T47D (cell line): ENCODE measurements around the gene SARS1.
"Not testable (repeated sequence)": the region's sequence is repeated elsewhere in the genome, so short reads cannot be mapped to it uniquely, and the experiment has no call there.

Experiments used
- DNase-seq, 2 experiments: peaks; one replicate each; pipeline versions ENCODE4 v3.0.0 to v3.0.0-alpha.2; 2011 to 2012; ENCODE audit warnings: low read depth in 1 of 2, low spot score in 1 of 2
- JUND ChIP-seq: IDR thresholded peaks from 2 replicates; pipeline ENCODE4 v1.6.1; 2012; ENCODE audit warnings: low read depth
- in situ Hi-C: cut with HindIII; loops from 2 replicates; pipeline ENCODE4 v1.10.0; 2016; ENCODE audit warnings: low sequenced_read_pairs, low pct_unique_long_range_greater_than_20kb

The SARS1 gene

DNA sequence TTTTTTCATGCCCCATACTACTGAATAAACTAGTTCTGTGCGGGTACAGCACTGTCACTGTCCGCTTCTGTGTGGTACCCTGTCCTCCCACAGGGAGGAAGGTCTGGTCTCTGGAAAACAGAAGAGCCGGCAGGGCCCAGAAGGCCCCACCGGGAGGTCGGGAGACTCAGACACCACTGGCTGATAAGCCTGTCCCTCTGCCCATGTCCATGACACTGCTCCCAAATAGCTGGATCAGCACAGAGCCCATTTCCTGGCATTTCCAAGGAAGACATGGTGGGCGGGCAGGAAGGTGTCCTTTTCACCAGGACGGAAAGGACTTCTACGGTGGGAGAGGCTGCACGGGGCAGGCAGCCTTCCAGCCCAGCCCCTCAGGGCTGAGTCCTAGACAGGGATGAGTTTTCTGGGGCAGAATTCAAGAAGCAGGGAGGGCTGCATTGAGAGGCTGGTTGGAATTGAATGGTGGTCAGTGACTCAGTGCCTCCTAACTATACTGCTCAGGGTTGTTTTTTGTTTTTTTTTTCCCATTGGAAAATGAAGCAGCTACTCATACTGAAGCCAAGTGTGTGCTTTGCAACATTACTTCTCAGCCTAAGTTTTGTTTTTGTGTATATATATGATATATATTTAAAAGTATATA lies 62.1 kb downstream of the SARS1 start:
- TF ChIP-seq JUND = no peak
- in situ Hi-C loops = no loop called here

DNA sequence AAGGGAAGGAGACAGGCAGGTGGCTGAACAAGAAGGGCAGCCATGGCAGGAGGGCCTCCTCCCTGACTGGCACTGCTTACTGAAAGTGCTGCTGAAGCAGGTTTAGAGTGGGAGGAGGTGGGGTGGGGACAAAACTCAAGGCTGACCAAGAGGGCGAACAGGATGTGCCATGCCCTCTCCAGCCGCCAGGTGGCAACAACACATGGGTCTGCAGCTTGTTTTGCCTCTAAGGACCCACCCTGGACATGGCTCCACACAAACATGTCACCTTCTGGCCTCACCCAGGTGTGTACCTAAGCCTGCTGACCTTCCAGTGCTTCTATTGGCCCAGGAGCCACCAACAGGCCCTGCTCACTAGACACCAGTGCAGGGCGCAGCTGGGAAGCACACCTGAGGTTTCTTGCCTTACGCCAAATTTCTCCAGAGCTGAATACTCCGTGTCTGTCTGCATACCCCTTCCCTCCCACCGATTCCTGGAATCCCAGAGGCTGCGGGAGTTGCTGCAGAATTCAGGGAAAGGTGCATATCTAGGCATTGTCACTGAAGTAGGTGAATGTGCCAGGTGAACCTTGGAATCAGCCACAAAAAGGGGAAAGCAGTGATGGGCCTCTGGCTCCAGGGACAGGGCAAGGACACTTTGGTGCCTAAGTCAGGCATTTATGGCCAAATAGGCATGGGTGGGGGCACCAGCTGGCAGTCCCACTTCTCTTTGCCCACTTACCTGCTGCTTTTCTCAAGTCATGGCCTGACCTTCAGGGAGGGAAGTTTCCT lies 63.9 kb downstream of the SARS1 start:
- DNase-seq = peak; percentile 46 to 89
- in situ Hi-C loops = no loop called here
- TF ChIP-seq JUND = no peak

More for the DNA sequence above, 62.1 kb downstream of the SARS1 start:
- DNase-seq = no peak

DNA sequence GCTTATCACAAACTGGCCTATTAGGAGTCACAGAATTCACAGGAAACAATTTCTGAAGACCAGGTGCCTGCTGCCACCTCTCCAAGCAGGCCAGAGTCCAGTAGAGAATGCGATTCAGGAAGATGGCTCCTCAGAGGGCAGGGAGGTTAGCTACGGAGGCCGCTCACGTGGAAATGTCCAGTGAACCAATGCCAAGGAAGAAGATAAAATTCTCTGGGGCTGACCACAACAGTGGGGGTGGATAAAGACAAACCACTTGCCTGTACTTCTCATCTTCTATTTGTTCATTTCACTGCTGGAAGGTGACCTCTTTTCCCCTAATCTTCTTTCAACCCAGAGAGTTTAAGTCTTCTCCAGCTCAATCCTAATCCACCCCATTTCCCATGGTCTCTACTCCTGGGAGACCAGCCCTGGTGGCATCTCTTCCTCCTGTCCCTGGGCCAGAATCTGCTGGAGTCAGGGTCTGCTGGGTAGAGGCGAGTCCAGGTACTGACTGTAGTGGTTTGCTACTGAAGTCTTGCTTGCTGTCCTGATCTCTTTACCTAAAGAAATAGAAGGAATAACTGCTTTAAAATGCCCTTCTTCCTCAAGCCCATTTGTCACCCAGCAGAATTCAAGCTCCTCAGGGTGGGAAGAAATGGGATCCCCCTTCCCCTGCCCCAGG lies 66.0 kb downstream of the SARS1 start:
- no peak for DNase-seq
- in situ Hi-C loops = no loop called here
- TF ChIP-seq JUND = no peak

DNA sequence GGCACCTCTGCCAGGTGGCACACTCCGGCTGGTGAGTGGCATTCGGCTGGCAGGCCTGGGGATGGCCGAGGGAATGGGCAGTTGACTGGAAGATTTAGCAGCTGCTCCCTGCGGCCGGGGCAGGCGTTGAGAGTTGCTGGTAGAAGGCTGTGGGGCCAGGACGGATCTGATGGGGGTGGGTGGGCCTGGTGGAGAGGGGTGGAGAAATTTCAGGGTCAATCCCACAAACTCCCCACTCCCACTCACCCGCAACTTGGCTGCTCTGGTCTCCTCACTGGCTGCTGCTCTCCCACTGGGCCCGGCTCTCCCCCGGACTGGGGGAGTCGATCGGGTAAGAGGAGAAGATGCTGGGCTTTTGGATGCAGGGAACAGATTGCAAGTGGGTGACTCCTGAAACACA lies 67.1 kb downstream of the SARS1 start:
- TF ChIP-seq JUND = no peak
- in situ Hi-C loops = no loop called here
- no peak for DNase-seq

DNA sequence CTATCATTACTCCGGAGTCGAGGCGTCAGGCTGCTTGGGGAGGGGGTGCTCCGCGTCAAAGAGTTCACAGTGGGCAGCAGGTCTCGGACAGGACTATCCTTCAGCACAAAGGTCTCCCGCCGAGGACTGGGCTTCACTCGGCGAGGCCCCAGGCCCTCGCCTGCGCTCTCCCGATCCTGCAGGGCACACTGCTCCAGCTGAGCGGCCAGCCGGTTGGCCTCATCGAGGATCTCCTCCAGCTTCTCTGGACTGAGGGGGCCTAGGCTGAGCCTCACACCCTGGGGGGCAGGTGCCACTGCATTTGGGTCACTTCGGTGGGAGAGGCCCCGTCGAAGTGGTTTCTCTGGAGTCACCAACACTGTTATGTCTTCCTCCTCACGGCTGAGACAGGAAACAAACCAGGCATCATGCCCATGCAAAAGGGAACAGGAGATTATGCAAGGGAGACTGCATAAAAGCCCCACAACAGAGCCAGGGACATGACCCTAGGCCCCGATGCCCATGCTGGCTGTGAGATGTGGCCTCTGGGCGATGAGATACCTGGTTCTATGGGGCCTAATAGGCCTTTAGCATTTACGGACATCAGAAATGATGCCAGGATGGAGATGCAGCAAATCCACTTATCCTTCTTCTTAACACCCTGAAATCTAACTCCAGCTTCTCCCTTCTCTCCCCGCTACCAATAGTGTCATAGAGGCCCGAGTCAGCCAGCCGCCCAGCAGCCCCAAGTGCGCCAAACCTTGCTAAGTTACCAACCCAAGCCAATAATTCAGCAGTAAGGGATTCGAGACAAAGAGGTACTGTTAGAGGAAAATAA lies 68.2 kb downstream of the SARS1 start:
- no peak for TF ChIP-seq JUND
- in situ Hi-C loops = no loop called here
- DNase-seq = no peak

DNA sequence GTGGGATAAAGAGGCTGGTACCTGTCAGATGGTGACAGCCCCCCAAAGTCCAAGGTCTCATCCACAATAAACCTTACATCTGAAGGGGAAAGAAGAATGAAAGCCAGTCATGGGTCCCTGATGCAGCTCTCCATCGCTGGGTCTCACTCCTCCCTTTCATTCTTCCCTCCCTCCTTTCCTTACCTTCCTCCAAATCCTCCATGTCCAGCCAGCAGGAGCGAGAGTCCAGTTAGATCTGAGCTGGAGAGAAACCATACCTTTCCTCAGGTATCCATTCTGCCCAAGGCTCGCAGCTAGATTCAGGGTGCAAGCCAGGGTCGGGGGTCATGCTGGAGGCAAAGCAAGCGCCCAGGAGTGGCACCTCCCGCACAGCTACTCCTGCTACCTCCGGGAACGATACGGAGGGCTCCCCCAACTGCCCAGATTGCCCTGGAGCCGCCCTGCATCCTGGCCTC lies 68.8 kb downstream of the SARS1 start:
- in situ Hi-C loops = no loop called here
- DNase-seq = no peak
- no peak for TF ChIP-seq JUND

DNA sequence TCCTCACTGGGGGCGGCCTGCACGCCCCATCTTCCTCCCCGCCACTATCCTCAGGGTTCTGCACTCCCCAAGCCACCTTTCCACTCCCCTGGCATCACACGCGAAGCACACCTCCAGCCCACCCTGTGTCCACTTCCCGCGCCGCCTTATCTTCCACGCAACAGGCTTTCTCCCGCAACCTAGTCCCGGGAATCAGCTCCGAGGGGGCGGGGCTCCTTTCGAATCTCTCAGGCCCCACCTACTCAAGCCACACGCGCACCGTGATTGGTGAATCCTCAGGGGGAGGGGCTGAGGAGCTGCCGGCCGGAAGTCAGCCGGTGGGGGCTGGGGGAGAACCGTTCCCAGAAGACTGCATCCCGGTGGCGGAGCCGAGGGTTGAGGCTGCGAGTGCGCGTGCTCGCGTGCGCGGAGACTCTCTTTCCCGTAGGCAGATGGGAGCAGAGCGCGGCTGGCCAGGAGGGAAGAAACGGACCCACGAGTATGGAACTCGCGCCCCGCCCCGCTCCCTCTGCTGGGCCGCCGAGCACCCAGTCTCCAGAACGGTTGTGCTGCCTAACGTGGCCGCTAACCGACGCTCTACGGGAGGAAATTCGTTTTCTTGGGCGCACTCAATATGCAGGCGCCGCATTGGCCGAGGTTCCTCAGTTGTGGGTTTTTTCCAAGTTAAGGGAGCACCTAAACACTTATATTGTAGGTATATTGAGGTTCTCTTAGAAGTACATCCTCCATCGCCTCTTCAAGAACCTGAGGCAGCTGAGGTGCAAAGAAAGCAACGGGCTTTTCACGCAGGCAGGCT lies 69.4 kb downstream of the SARS1 start, which contains the start of gene PSRC1:
TSS of gene PSRC1 (minus strand) at position 194 of the 796 bp plus-strand sequence.
- DNase-seq = peak; percentile 89 to 95
- TF ChIP-seq JUND = no peak
- in situ Hi-C loops = no loop called here

DNA sequence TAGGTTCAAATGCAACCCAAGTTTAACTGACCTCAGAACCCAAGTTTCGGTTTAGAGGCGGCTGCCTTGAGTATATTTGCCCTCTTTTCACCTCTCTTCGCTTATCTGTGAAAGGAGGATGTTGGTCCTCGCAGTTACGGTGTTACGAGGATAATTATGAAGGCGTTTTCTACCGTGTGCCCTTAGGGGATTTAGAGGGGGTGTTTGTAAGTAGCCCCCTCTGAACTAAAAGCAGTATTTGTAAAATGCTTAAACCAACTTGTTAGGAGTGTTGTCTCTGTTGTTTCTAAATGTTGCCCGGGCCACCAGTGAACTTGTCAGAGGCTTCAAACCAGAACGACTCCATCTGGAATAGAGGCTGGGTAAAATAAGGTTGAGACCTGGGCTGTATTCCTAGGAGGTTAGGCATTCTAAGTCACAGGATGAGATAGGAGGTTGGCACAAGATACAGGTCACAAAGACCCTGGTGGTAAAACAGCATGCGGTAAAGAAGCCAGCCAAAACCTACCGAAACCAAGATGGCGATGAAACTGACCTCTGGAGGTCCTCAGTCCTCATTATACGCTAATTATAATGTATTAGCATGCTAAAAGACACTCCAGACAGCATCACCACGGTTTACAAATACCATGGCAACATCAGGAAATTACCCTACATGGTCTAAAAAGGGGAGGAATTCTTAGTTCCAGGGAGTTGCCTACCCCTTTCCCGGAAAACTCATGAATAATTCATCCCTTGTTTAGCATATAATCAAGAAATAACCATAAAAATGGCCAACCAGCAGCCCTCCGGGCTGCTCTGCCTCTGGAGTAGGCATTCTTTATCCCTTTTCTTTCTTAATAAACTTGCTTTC lies 70.3 kb downstream of the SARS1 start:
- no peak for TF ChIP-seq JUND
- in situ Hi-C loops = no loop called here
- DNase-seq = no peak

DNA sequence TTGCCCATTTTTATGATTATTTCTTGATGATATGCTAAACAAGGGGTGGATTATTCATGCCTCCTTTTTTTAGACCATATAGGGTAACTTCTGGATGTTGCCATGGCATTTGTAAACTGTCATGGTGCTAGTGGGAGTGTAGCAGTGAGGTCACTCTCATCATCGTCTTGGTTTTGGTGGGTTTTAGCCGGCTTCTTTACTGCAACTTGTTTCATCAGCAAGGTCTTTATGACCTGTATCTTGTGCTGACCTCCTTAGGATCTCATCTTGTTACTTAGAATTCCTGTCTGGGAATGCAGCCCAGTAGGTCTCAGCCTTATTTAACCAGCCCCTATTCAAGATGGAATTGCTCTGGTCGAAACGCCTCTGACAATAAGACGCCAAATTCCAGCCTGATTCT lies 73.0 kb downstream of the SARS1 start:
- DNase-seq, in situ Hi-C loops: not testable (repeated sequence)
